GM12878 (cell line): ENCODE results near the gene CACTIN.

Source experiments
- GATAD2B ChIP-seq: fragments of 450-650 bp; conservative IDR thresholded peaks from 2 replicates; pipeline ENCODE4 v1.6.1; 2017; ENCODE audit warnings: low read depth, mild to moderate bottlenecking, moderate library complexity
- KDM1A ChIP-seq: fragments of 200-600 bp; sonication (generic); IDR thresholded peaks from 2 replicates; pipeline ENCODE4 v1.6.1; 2016; ENCODE audit warnings: borderline replicate concordance
- POLR2AphosphoS5 ChIP-seq: IDR thresholded peaks from 2 replicates; pipeline ENCODE4 v1.6.1; 2011; ENCODE audit warnings: mild to moderate bottlenecking, low read length, inconsistent platforms
- SRF ChIP-seq, 2 experiments: IDR thresholded peaks; 2 replicates each; pipeline ENCODE4 v1.6.1; 2011; ENCODE audit warnings: low read depth in 2 of 2, low read length in 2 of 2, mild to moderate bottlenecking in 1 of 2, moderate library complexity in 1 of 2

DNA sequence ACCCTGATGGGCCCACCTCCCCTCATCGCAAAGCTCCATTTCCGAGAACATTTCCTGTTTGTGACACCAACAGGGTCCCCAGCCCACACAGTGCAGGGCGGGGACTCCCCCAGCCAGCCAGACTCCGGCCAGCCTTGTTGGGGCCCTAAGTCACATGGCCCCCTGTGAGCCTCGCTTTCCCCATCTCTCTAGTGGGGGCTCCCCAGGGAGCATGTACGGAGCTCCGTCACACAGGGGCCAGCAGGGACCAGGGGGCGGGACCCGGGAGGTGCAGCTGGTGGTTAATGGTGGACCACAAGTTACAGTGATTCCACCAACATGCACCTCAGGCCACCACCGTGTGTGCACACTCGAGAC is 21.6 kb downstream of the CACTIN start:
- peak; percentile 75 for TF ChIP-seq GATAD2B
- no peak for TF ChIP-seq KDM1A
- no peak for TF ChIP-seq POLR2AphosphoS5
- TF ChIP-seq SRF (IDR thresholded peaks at IDR 0.05; ENCODE audit: low read depth in 2 of 2, low read length in 2 of 2), result no peak
